MM.1S (cell line): Measurements from ENCODE around the gene ITGA3.

ENCODE experiments used
- DNase-seq: peaks from one replicate; pipeline ENCODE4 v3.0.0-alpha.2; 2015
- H2AFZ ChIP-seq: fragments of 300-600 bp; sonication (generic); 2 replicates; pipeline ENCODE4 v1.6.0; 2016; ENCODE audit warnings: antibody characterized with exemption, low read length
- H3F3A ChIP-seq: fragments of 300-600 bp; sonication (generic); 2 replicates; pipeline ENCODE4 v1.6.1; 2016; ENCODE audit warnings: mild to moderate bottlenecking, antibody characterized with exemption, low read length, moderate library complexity, mixed read lengths; ENCODE audit not compliant: insufficient read depth
- H3K27ac ChIP-seq: fragments of 300-600 bp; sonication (generic); 2 replicates; pipeline ENCODE4 v1.5.1; 2016; ENCODE audit warnings: mild to moderate bottlenecking, low read length
- H3K27me3 ChIP-seq: fragments of 300-600 bp; sonication (generic); replicated peaks from 2 replicates; pipeline ENCODE4 v1.6.0; 2016; ENCODE audit warnings: low read length; ENCODE audit not compliant: insufficient read depth
- H3K36me3 ChIP-seq: fragments of 300-600 bp; sonication (generic); replicated peaks from 2 replicates; pipeline ENCODE4 v1.6.1; 2016; ENCODE audit warnings: mild to moderate bottlenecking, low read length, mixed read lengths; ENCODE audit not compliant: insufficient read depth
- H3K4me1 ChIP-seq: fragments of 300-600 bp; sonication (generic); 2 replicates; pipeline ENCODE4 v1.6.1; 2016; ENCODE audit warnings: low read length, mixed read lengths
- H3K4me2 ChIP-seq: fragments of 300-600 bp; sonication (generic); 2 replicates; pipeline ENCODE4 v1.6.0; 2016; ENCODE audit warnings: low read depth, low read length
- H3K4me3 ChIP-seq: fragments of 300-600 bp; sonication (generic); 2 replicates; pipeline ENCODE4 v1.5.1; 2016; ENCODE audit warnings: low read length, mixed read lengths
- H3K79me2 ChIP-seq: fragments of 300-600 bp; sonication (generic); 2 replicates; pipeline ENCODE4 v1.6.1; 2016; ENCODE audit warnings: mixed run types, low read length, mixed read lengths
- H3K9ac ChIP-seq: fragments of 300-600 bp; sonication (generic); 2 replicates; pipeline ENCODE4 v1.6.1; 2016; ENCODE audit warnings: low read length, mixed read lengths
- H3K9me2 ChIP-seq: fragments of 300-600 bp; sonication (generic); replicated peaks from 2 replicates; pipeline ENCODE4 v1.6.1; 2016; ENCODE audit warnings: mild to moderate bottlenecking, low read length, mixed read lengths; ENCODE audit not compliant: insufficient read depth
- H3K9me3 ChIP-seq: fragments of 300-600 bp; sonication (generic); replicated peaks from 2 replicates; pipeline ENCODE4 v1.6.1; 2016; ENCODE audit warnings: mild to moderate bottlenecking, low read length, mixed read lengths; ENCODE audit not compliant: insufficient read depth
- H4K20me1 ChIP-seq: fragments of 300-600 bp; sonication (generic); 2 replicates; pipeline ENCODE4 v1.6.1; 2016; ENCODE audit warnings: mild to moderate bottlenecking, low read length, moderate library complexity, mixed read lengths; ENCODE audit not compliant: insufficient read depth
- EZH2 ChIP-seq: fragments of 300-600 bp; sonication (generic); optimal IDR thresholded peaks from 2 replicates; pipeline ENCODE3; 2017; ENCODE audit warnings: low read depth, mild to moderate bottlenecking, antibody characterized with exemption, low read length, mixed read lengths
- EZH2phosphoT487 ChIP-seq: fragments of 300-600 bp; sonication (generic); IDR thresholded peaks from 2 replicates; pipeline ENCODE4 v1.6.1; 2018; ENCODE audit warnings: antibody characterized with exemption, low read length
- TF ChIP-seq, protein P1 (sequence below): fragments of 300-600 bp; sonication (generic); IDR thresholded peaks from 2 replicates; pipeline ENCODE4 v1.5.1; 2016; ENCODE audit warnings: antibody characterized with exemption, low read length, mixed read lengths

Gene ITGA3

DNA sequence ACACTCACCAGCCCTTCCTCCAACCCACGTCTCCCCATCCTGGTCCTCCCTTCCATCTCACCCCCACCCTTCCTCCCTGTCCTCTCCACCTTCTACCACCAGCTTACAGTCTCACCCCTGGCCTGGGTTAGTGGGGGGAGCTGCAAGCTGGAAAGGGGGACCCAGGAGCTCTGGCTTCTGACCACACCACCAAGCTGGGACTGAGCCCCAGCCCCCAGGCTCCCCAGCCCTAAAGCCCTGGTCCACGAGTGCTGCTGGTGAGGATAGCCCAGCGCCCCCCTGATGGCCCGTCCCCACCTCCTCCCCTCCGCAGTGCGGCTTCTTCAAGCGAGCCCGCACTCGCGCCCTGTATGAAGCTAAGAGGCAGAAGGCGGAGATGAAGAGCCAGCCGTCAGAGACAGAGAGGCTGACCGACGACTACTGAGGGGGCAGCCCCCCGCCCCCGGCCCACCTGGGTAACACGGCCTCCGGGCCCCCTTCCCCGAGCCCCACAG is 32.0 kb downstream of the ITGA3 start:
- Histone ChIP-seq H2AFZ (no peak overlapping the region), H3K79me2 (no peaks in the 10 kb centered on the region), H3K4me2 (no peak overlapping the region), H3K27me3 (no peaks in the 10 kb centered on the region), H3K27ac (no peak overlapping the region), H3K9me2 (no peaks in the 10 kb centered on the region), H3K9me3 (no peaks in the 10 kb centered on the region), H4K20me1 (no peaks in the 10 kb centered on the region), H3K9ac (no peak overlapping the region), H3K36me3 (no peaks in the 10 kb centered on the region), H3K4me1 (no peaks in the 10 kb centered on the region), H3K4me3 (no peak overlapping the region), H3F3A (0 out of 2 replicates have a peak, but pooled peaks cover 4% of the 10 kb centered on the region)
- no peak for DNase-seq
- TF ChIP-seq EZH2phosphoT487 (no peak), EZH2 (no peak)
- TF ChIP-seq, protein P1, sequence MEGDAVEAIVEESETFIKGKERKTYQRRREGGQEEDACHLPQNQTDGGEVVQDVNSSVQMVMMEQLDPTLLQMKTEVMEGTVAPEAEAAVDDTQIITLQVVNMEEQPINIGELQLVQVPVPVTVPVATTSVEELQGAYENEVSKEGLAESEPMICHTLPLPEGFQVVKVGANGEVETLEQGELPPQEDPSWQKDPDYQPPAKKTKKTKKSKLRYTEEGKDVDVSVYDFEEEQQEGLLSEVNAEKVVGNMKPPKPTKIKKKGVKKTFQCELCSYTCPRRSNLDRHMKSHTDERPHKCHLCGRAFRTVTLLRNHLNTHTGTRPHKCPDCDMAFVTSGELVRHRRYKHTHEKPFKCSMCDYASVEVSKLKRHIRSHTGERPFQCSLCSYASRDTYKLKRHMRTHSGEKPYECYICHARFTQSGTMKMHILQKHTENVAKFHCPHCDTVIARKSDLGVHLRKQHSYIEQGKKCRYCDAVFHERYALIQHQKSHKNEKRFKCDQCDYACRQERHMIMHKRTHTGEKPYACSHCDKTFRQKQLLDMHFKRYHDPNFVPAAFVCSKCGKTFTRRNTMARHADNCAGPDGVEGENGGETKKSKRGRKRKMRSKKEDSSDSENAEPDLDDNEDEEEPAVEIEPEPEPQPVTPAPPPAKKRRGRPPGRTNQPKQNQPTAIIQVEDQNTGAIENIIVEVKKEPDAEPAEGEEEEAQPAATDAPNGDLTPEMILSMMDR, result no peak

DNA sequence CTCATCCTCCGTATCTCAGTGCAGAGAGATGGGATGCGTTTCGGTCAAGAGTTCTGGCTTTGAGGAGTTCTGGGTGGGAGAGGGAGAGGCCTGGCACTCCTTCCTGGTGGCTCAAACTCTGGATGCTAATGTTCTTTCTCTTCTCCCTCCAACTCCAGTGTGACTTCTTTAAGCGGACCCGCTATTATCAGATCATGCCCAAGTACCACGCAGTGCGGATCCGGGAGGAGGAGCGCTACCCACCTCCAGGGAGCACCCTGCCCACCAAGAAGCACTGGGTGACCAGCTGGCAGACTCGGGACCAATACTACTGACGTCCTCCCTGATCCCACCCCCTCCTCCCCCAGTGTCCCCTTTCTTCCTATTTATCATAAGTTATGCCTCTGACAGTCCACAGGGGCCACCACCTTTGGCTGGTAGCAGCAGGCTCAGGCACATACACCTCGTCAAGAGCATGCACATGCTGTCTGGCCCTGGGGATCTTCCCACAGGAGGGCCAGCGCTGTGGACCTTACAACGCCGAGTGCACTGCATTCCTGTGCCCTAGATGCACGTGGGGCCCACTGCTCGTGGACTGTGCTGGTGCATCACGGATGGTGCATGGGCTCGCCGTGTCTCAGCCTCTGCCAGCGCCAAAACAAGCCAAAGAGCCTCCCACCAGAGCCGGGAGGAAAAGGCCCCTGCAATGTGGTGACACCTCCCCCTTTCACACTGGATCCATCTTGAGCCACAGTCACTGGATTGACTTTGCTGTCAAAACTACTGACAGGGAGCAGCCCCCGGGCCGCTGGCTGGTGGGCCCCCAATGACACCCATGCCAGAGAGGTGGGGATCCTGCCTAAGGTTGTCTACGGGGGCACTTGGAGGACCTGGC is 33.3 kb downstream of the ITGA3 start:
- Histone ChIP-seq H3K9me2 (no peaks in the 10 kb centered on the region), H2AFZ (no peak overlapping the region), H3K9me3 (no peaks in the 10 kb centered on the region), H3K27ac (no peak overlapping the region), H3K4me2 (no peak overlapping the region), H3K27me3 (no peaks in the 10 kb centered on the region), H3K4me1 (no peaks in the 10 kb centered on the region), H3K9ac (no peak overlapping the region), H3K4me3 (no peak overlapping the region), H3K79me2 (no peaks in the 10 kb centered on the region), H3K36me3 (no peaks in the 10 kb centered on the region), H4K20me1 (no peaks in the 10 kb centered on the region), H3F3A (0 out of 2 replicates have a peak, but pooled peaks cover 9% of the 10 kb centered on the region)
- TF ChIP-seq, protein P1, result no peak
- no peak for TF ChIP-seq EZH2phosphoT487
- no peak for TF ChIP-seq EZH2
- DNase-seq, result no peak

DNA sequence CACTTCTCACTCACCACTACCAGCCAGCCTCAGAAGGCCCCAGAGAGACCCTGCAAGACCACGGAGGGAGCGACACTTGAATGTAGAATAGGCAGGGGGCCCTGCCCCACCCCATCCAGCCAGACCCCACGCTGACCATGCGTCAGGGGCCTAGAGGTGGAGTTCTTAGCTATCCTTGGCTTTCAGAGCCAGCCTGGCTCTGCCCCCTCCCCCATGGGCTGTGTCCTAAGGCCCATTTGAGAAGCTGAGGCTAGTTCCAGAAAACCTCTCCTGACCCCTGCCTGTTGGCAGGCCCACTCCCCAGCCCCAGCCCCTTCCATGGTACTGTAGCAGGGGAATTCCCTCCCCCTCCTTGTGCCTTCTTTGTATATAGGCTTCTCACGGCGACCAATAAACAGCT is 34.2 kb downstream of the ITGA3 start:
- Histone ChIP-seq H3K9me2 (no peaks in the 10 kb centered on the region), H3F3A (peaks cover 13% of the 10 kb centered on the region; the same call in 1 of the 2 replicates), H2AFZ (no peak overlapping the region)

More for the DNA sequence above, 34.2 kb downstream of the ITGA3 start:
- no peaks in the 10 kb centered on the region for H3K4me1 ChIP-seq
- H3K4me2 ChIP-seq, result no peak overlapping the region
- no peaks in the 10 kb centered on the region for H4K20me1 ChIP-seq
- no peak overlapping the region for H3K27ac ChIP-seq
- no peak overlapping the region for H3K9ac ChIP-seq
- no peak for DNase-seq
- H3K36me3 ChIP-seq, result no peaks in the 10 kb centered on the region
- H3K4me3 ChIP-seq, result no peak overlapping the region
- H3K27me3 ChIP-seq, result no peaks in the 10 kb centered on the region
- no peaks in the 10 kb centered on the region for H3K79me2 ChIP-seq
- TF ChIP-seq, protein P1, result no peak
- TF ChIP-seq EZH2phosphoT487 (no peak), EZH2 (no peak)
- no peaks in the 10 kb centered on the region for H3K9me3 ChIP-seq
